ENCODE measurements around the gene B3GNT8. TPM values are rescaled to one million over a fixed set of nuclear protein-coding genes. Genes with fewer than 3 reads are reported as not detected.

The B3GNT8 gene
- total and polyA plus RNA-seq, 12 donors = 3.3 to 13.3 (median 8.8) TPM

- no peak overlapping the region for H3K27ac ChIP-seq
- no peaks in the 10 kb centered on the region for H3K9me3 ChIP-seq
- WGBS, 2 donors = 75 to 79% methylated on average over 3 of the region's 3 CpGs
- ATAC-seq = no peak
- DNase-seq = no peak
- H3K4me1 ChIP-seq = peaks cover 0 to 22% (median 11%) of the 10 kb centered on the region in 9 donors
- intact Hi-C loops (cut with DNase I) = loop anchor here (1.0 to 10.0 kb wide), 13 partner anchors 32 to 122 kb away; no protein-coding TSS in a partner anchor
- H3K36me3 ChIP-seq = peaks cover 0 to 9% (median 0%) of the 10 kb centered on the region in 9 donors
- no peak overlapping the region for H3K4me3 ChIP-seq
- H3K27me3 ChIP-seq = peaks cover 0 to 11% (median 4%) of the 10 kb centered on the region in 7 donors
- TF ChIP-seq CTCF (IDR thresholded peaks at IDR 0.05) = no peak
Measured at GRCh38 chr19:41449865-41450178, 22.6 kb upstream of the B3GNT8 start.

GRCh38 chr19:41449079-41449864 is 22.1 kb upstream of the B3GNT8 start:
- H3K27ac ChIP-seq = no peak overlapping the region
- peak overlapping the region in 6 of 10 donors; percentile 28 to 41 (median 34) for H3K4me3 ChIP-seq
- no peaks in the 10 kb centered on the region for H3K9me3 ChIP-seq
- peaks cover 0 to 12% (median 4%) of the 10 kb centered on the region in 7 donors for H3K27me3 ChIP-seq
- peak; percentile 77 to 82 for DNase-seq
- peaks cover 0 to 25% (median 11%) of the 10 kb centered on the region in 9 donors for H3K4me1 ChIP-seq
- intact Hi-C loops (cut with DNase I) = loop anchor here in 8 of 10 donors (1.0 to 5.0 kb wide), 11 partner anchors 33 to 123 kb away; no protein-coding TSS in a partner anchor
- peak; percentile 86 to 95 (median 92) for ATAC-seq
- peaks cover 0 to 7% (median 0%) of the 10 kb centered on the region in 9 donors for H3K36me3 ChIP-seq
- TF ChIP-seq CTCF (IDR thresholded peaks at IDR 0.05) = peak; percentile 95 to 99 (median 98)
- WGBS, 2 donors = 3 to 4% methylated on average over 22 of the region's 22 CpGs

GRCh38 chr19:41447732-41448332 is 20.7 kb upstream of the B3GNT8 start:
- Histone ChIP-seq H3K27ac (peak overlapping the region in 9 of 10 donors; percentile 40 to 85 (median 74)), H3K9me3 (no peaks in the 10 kb centered on the region), H3K4me3 (peak overlapping the region in 9 of 10 donors; percentile 30 to 59 (median 48)), H3K36me3 (no peaks in the 10 kb centered on the region), H3K4me1 (peaks cover 0 to 36% (median 11%) of the 10 kb centered on the region in 9 donors), H3K27me3 (peaks cover 0 to 16% (median 4%) of the 10 kb centered on the region in 7 donors)
- ATAC-seq = peak in 6 of 8 donors; percentile 31 to 70 (median 45)
- WGBS, 2 donors = 51 to 55% methylated on average over 12 of the region's 12 CpGs
- TF ChIP-seq CTCF (IDR thresholded peaks at IDR 0.05) = peak in 5 of 9 donors; percentile 19 to 52 (median 38)
- DNase-seq = no peak
- intact Hi-C loops (cut with DNase I) = loop anchor here in 8 of 10 donors (2.0 to 5.0 kb wide), 8 partner anchors 34 to 124 kb away; no protein-coding TSS in a partner anchor

GRCh38 chr19:41445575-41445974 is 18.4 kb upstream of the B3GNT8 start:
- intact Hi-C loops (cut with DNase I) = loop anchor here in 4 of 10 donors (5.0 kb wide), 3 partner anchors 37 to 127 kb away; no protein-coding TSS in a partner anchor
- no peak overlapping the region for H3K27ac ChIP-seq
- 61 to 67% methylated on average over 5 of the region's 5 CpGs for WGBS, 2 donors
- H3K4me3 ChIP-seq = no peak overlapping the region
- no peak for TF ChIP-seq CTCF (IDR thresholded peaks at IDR 0.05)
- H3K27me3 ChIP-seq = peaks cover 0 to 16% (median 4%) of the 10 kb centered on the region in 7 donors
- DNase-seq (no peak), ATAC-seq (no peak)
- no peaks in the 10 kb centered on the region for H3K36me3 ChIP-seq
- no peaks in the 10 kb centered on the region for H3K9me3 ChIP-seq
- peaks cover 0 to 36% (median 11%) of the 10 kb centered on the region in 9 donors for H3K4me1 ChIP-seq
